Measurements from ENCODE around the gene AGRN. TPM values are rescaled to one million over a fixed set of nuclear protein-coding genes. Genes with fewer than 3 reads are reported as not detected.

The AGRN gene
- total RNA-seq, 3 donors from 2014 or later (not counting 1 experiment from before 2014, with no cell fraction given): 4.1 to 5.0 (median 4.6) TPM

GRCh38 chr1:1000357-1001056 is 19.4 kb upstream of the AGRN start:
- H3K4me3 ChIP-seq (ENCODE audit: low read length): peak overlapping the region; percentile 21
- H3K36me3 ChIP-seq (ENCODE audit: control insufficient read depth, insufficient read depth, low read length): no peaks in the 10 kb centered on the region
- WGBS (ENCODE audit: insufficient coverage): 2% methylated on average over 75 of the region's 75 CpGs
- no peak overlapping the region for H3K27ac ChIP-seq (ENCODE audit: low read length)
- DNase-seq (peak; percentile 84 to 91), ATAC-seq (peak; percentile 52 to 56 (median 55))
- Mint-ChIP-seq H3K9me3 (no peaks in the 10 kb centered on the region), H3K4me3 (peak overlapping the region; percentile 84), H3K27me3 (ENCODE audit: low read depth in 2 of 2) (peaks cover 11 to 39% of the 10 kb centered on the region in 2 donors), H3K27ac (peak overlapping the region; percentile 80 to 90), H3K36me3 (no peaks in the 10 kb centered on the region), H3K4me1 (peaks cover 15 to 22% of the 10 kb centered on the region in 2 donors)
- no peaks in the 10 kb centered on the region for H3K9me3 ChIP-seq (ENCODE audit: control insufficient read depth, insufficient read depth, low read length)
- peaks cover 46% of the 10 kb centered on the region for H3K27me3 ChIP-seq (ENCODE audit: control insufficient read depth, insufficient read depth, low read length)
- TF ChIP-seq CTCF (IDR thresholded peaks at IDR 0.05): no peak
- peaks cover 55% of the 10 kb centered on the region for H3K4me1 ChIP-seq (ENCODE audit: control insufficient read depth, insufficient read depth, low read length)
- intact Hi-C loops (cut with micrococcal nuclease): no loop called here

GRCh38 chr1:1001057-1001783 is 18.7 kb upstream of the AGRN start:
- Mint-ChIP-seq H3K9me3 (no peaks in the 10 kb centered on the region), H3K27me3 (ENCODE audit: low read depth in 2 of 2) (peaks cover 11 to 38% of the 10 kb centered on the region in 2 donors), H3K4me1 (peaks cover 15 to 17% of the 10 kb centered on the region in 2 donors), H3K27ac (peak overlapping the region; percentile 80 to 90), H3K36me3 (no peaks in the 10 kb centered on the region), H3K4me3 (peak overlapping the region; percentile 84)
- intact Hi-C loops (cut with micrococcal nuclease): no loop called here
- TF ChIP-seq CTCF (IDR thresholded peaks at IDR 0.05): no peak
- Histone ChIP-seq H3K36me3 (ENCODE audit: control insufficient read depth, insufficient read depth, low read length) (no peaks in the 10 kb centered on the region), H3K4me1 (ENCODE audit: control insufficient read depth, insufficient read depth, low read length) (peaks cover 51% of the 10 kb centered on the region), H3K27ac (ENCODE audit: low read length) (no peak overlapping the region), H3K9me3 (ENCODE audit: control insufficient read depth, insufficient read depth, low read length) (no peaks in the 10 kb centered on the region), H3K4me3 (ENCODE audit: low read length) (no peak overlapping the region), H3K27me3 (ENCODE audit: control insufficient read depth, insufficient read depth, low read length) (peaks cover 46% of the 10 kb centered on the region)
- 3% methylated on average over 58 of the region's 58 CpGs for WGBS (ENCODE audit: insufficient coverage)
- no peak for ATAC-seq
- DNase-seq: peak in 1 of 2 donors; percentile 42

- H3K4me3 Mint-ChIP-seq: no peak overlapping the region
- H3K36me3 Mint-ChIP-seq: no peaks in the 10 kb centered on the region
- no peaks in the 10 kb centered on the region for H3K36me3 ChIP-seq (ENCODE audit: control insufficient read depth, insufficient read depth, low read length)
- no peak for DNase-seq
- peaks cover 28% of the 10 kb centered on the region for H3K27me3 ChIP-seq (ENCODE audit: control insufficient read depth, insufficient read depth, low read length)
- peaks cover 11 to 31% of the 10 kb centered on the region in 2 donors for H3K27me3 Mint-ChIP-seq (ENCODE audit: low read depth in 2 of 2)
- no peak for TF ChIP-seq CTCF (IDR thresholded peaks at IDR 0.05)
- H3K4me1 ChIP-seq (ENCODE audit: control insufficient read depth, insufficient read depth, low read length): peaks cover 43% of the 10 kb centered on the region
- peaks cover 15 to 17% of the 10 kb centered on the region in 2 donors for H3K4me1 Mint-ChIP-seq
- no peaks in the 10 kb centered on the region for H3K9me3 Mint-ChIP-seq
- H3K9me3 ChIP-seq (ENCODE audit: control insufficient read depth, insufficient read depth, low read length): no peaks in the 10 kb centered on the region
- H3K27ac ChIP-seq (ENCODE audit: low read length): no peak overlapping the region
- intact Hi-C loops (cut with micrococcal nuclease): no loop called here
- no peak overlapping the region for H3K27ac Mint-ChIP-seq
- 79% methylated on average over 17 of the region's 22 CpGs for WGBS (ENCODE audit: insufficient coverage)
- no peak overlapping the region for H3K4me3 ChIP-seq (ENCODE audit: low read length)
- no peak for ATAC-seq
These were observed 16.1 kb upstream of the AGRN start for GRCh38 chr1:1003618-1004419.
